ENCODE measurements around the gene CALU. TPM values are rescaled to one million over a fixed set of nuclear protein-coding genes. Genes with fewer than 3 reads are reported as not detected.

CALU gene
- total RNA-seq, 1 experiment from 2014 or later: 147 TPM

DNA sequence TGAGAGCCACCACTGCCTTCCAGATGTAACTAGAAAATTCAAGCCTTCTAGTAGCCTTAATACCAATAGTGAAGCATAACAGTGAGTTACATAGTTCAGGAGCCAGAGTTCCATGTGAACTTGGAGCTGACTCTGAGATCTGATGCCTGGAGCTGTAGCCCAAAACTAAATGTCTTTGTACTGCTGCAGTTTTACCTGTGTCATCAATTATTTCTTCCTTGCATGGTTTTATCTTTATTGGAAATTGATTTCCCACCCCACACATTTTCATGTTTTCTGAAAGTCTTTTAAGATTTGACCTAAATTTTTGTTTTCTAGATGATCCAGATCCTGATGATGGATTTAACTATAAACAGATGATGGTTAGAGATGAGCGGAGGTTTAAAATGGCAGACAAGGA lies 19.4 kb downstream of the CALU start:
- ChIA-PET POLR2A (interaction anchor here (1.0 kb wide), 1 partner anchor 17 kb away, joined by 3 read pairs; no protein-coding TSS in a partner anchor), CTCF (no interaction called here)
- no peaks in the 10 kb centered on the region for H3K27me3 Mint-ChIP-seq (ENCODE audit: insufficient read depth, unreplicated experiment)
- TF ChIP-seq, protein P1, sequence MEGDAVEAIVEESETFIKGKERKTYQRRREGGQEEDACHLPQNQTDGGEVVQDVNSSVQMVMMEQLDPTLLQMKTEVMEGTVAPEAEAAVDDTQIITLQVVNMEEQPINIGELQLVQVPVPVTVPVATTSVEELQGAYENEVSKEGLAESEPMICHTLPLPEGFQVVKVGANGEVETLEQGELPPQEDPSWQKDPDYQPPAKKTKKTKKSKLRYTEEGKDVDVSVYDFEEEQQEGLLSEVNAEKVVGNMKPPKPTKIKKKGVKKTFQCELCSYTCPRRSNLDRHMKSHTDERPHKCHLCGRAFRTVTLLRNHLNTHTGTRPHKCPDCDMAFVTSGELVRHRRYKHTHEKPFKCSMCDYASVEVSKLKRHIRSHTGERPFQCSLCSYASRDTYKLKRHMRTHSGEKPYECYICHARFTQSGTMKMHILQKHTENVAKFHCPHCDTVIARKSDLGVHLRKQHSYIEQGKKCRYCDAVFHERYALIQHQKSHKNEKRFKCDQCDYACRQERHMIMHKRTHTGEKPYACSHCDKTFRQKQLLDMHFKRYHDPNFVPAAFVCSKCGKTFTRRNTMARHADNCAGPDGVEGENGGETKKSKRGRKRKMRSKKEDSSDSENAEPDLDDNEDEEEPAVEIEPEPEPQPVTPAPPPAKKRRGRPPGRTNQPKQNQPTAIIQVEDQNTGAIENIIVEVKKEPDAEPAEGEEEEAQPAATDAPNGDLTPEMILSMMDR (IDR thresholded peaks at IDR 0.05; ENCODE audit: unreplicated experiment): no peak
- no peak overlapping the region for H3K27ac Mint-ChIP-seq (ENCODE audit: low read depth, unreplicated experiment)
- H3K9me3 Mint-ChIP-seq (ENCODE audit: unreplicated experiment): no peaks in the 10 kb centered on the region
- H3K4me3 Mint-ChIP-seq (ENCODE audit: unreplicated experiment): no peak overlapping the region
- no peak for DNase-seq (ENCODE audit: unreplicated experiment)
- intact Hi-C loops (cut with micrococcal nuclease): no loop called here
- no peaks in the 10 kb centered on the region for H3K4me1 Mint-ChIP-seq (ENCODE audit: insufficient read depth, unreplicated experiment)
- BruUV-seq (replicated peaks): no TSS peak
- peaks cover 95% of the 10 kb centered on the region for H3K36me3 Mint-ChIP-seq (ENCODE audit: insufficient read depth, unreplicated experiment)

DNA sequence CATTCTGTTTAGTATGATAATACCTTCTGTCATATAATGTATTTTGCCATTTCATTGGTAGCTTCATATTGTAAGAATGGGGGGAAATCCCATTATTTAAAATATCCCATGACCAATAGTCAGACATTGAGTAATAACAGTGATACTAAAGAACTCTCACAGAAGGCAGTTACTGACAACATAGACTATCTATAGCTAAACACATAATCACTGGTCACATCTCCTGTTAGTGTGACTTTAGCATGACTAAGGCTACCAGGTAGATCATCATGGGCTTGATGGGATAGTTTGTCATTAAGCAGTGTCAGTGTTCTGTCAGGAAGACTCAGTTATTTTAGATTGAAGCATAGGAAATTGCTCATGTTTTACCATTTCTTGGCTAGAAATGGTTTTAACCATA lies 20.1 kb downstream of the CALU start:
- Mint-ChIP-seq H3K9me3 (ENCODE audit: unreplicated experiment) (no peaks in the 10 kb centered on the region), H3K27ac (ENCODE audit: low read depth, unreplicated experiment) (no peak overlapping the region), H3K36me3 (ENCODE audit: insufficient read depth, unreplicated experiment) (peaks cover 95% of the 10 kb centered on the region), H3K4me1 (ENCODE audit: insufficient read depth, unreplicated experiment) (no peaks in the 10 kb centered on the region), H3K27me3 (ENCODE audit: insufficient read depth, unreplicated experiment) (no peaks in the 10 kb centered on the region), H3K4me3 (ENCODE audit: unreplicated experiment) (no peak overlapping the region)
- ChIA-PET POLR2A (no interaction called here), CTCF (no interaction called here)
- no peak for DNase-seq (ENCODE audit: unreplicated experiment)
- intact Hi-C loops (cut with micrococcal nuclease): no loop called here
- BruUV-seq (replicated peaks): no TSS peak
- TF ChIP-seq, protein P1 (IDR thresholded peaks at IDR 0.05; ENCODE audit: unreplicated experiment): no peak

DNA sequence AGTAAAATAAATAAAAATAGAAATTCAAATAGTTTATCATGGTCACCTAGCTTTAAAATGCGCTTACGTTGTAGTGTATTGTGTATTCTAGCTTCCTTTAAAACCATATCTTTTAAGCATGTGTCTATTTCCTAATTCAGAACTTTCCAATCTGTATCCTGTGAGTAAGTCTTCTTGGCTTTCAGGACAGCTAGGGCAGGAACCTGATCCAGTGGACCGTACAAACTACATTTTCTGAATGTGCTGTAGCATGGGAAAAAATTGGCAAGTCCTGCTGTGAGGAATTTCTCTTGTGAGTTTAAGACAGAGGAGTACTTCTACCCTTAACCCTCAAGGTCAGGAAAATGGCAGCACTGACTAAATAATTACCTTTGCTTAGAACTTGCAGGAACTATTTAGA lies 24.4 kb downstream of the CALU start:
- ChIA-PET CTCF (interaction anchor here (0.6 to 0.8 kb wide), 2 partner anchors 46 to 122 kb away, joined by 3 read pairs; no protein-coding TSS in a partner anchor), POLR2A (no interaction called here)
- no peak for DNase-seq (ENCODE audit: unreplicated experiment)
- Mint-ChIP-seq H3K27ac (ENCODE audit: low read depth, unreplicated experiment) (no peak overlapping the region), H3K27me3 (ENCODE audit: insufficient read depth, unreplicated experiment) (no peaks in the 10 kb centered on the region), H3K4me3 (ENCODE audit: unreplicated experiment) (no peak overlapping the region), H3K9me3 (ENCODE audit: unreplicated experiment) (no peaks in the 10 kb centered on the region), H3K36me3 (ENCODE audit: insufficient read depth, unreplicated experiment) (peaks cover 96% of the 10 kb centered on the region), H3K4me1 (ENCODE audit: insufficient read depth, unreplicated experiment) (no peaks in the 10 kb centered on the region)
- TF ChIP-seq, protein P1 (IDR thresholded peaks at IDR 0.05; ENCODE audit: unreplicated experiment): no peak
- intact Hi-C loops (cut with micrococcal nuclease): no loop called here
- no TSS peak for BruUV-seq (replicated peaks)

DNA sequence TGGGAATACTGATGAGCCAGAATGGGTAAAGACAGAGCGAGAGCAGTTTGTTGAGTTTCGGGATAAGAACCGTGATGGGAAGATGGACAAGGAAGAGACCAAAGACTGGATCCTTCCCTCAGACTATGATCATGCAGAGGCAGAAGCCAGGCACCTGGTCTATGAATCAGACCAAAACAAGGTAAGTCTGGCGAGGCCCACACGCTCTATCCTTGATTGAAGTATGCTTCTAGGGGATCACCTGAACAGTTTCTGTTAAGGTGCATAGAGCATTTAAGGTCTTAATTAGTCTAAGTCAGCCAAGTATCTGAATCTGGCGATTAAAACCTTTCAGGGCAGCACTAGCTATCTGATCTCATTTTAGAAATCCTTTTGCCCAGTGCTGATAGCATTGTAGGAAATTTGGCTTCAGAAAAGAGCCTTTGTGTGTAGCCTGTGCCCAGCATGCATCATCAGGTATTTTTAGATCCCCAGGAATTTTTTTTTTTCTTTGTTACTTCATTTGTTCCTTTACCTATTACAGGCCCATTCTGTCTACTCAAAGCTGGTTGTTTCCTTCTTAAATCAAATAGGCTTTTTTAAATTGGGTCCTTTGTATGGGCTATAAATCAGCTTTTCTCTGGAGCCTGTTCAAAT lies 28.4 kb downstream of the CALU start:
- no peak overlapping the region for H3K27ac Mint-ChIP-seq (ENCODE audit: low read depth, unreplicated experiment)
- BruUV-seq (replicated peaks): no TSS peak
- POLR2A ChIA-PET: interaction anchor here (0.7 to 1.3 kb wide), 4 partner anchors 11 to 31 kb away, joined by 3 to 4 read pairs (median 3); no protein-coding TSS in a partner anchor
- TF ChIP-seq, protein P1 (IDR thresholded peaks at IDR 0.05; ENCODE audit: unreplicated experiment): no peak
- H3K9me3 Mint-ChIP-seq (ENCODE audit: unreplicated experiment): no peaks in the 10 kb centered on the region
- H3K4me1 Mint-ChIP-seq (ENCODE audit: insufficient read depth, unreplicated experiment): no peaks in the 10 kb centered on the region
- CTCF ChIA-PET: interaction anchor here (0.7 to 1.5 kb wide), 3 partner anchors 58 to 324 kb away, joined by 3 to 5 read pairs (median 4); no protein-coding TSS in a partner anchor
- H3K36me3 Mint-ChIP-seq (ENCODE audit: insufficient read depth, unreplicated experiment): peaks cover 99% of the 10 kb centered on the region
- H3K27me3 Mint-ChIP-seq (ENCODE audit: insufficient read depth, unreplicated experiment): no peaks in the 10 kb centered on the region
- no peak overlapping the region for H3K4me3 Mint-ChIP-seq (ENCODE audit: unreplicated experiment)
- DNase-seq (ENCODE audit: unreplicated experiment): no peak
- intact Hi-C loops (cut with micrococcal nuclease): no loop called here

Data from MCF 10A (cell line).